Endothelial cell of umbilical vein (primary cell): ENCODE data around the gene ETV6. TPM values are rescaled to one million over a fixed set of nuclear protein-coding genes. Genes with fewer than 3 reads are reported as not detected.

ENCODE experiments used
- BruUV-seq: library from RNA; stranded (reverse); fragments of 400-500 nt; replicated peaks from 2 replicates; lab custom pipeline; 2021; lab: Mats Ljungman, UMichigan
- CTCF ChIA-PET: fragments of 300-600, 350-600 bp; sonication (Branson Sonifier 250); formaldehyde crosslinking; loops from one replicate; lab custom pipeline; 2021; ENCODE audit warnings: antibody characterized with exemption, inconsistent platforms; lab: Charles Lee
- POLR2A ChIA-PET: fragments of 300-600, 350-600 bp; sonication (Branson Sonifier 250); formaldehyde crosslinking; loops from one replicate; lab custom pipeline; 2021; ENCODE audit warnings: antibody characterized with exemption, inconsistent platforms; lab: Charles Lee
- DNase-seq: peaks from one replicate; pipeline ENCODE4 v3.0.0-alpha.2; 2011; ENCODE audit warnings: low read depth, low spot score
- FAIRE-seq: peaks from 2 replicates; lab custom pipeline; 2011; peaks lifted over from hg19 to GRCh38; lab: Jason Lieb, UNC
- H2AFZ ChIP-seq: 2 replicates; pipeline ENCODE4 v1.6.0; 2012; ENCODE audit warnings: low read depth, low read length, control low read depth, inconsistent platforms
- H3K27ac ChIP-seq: 2 replicates; pipeline ENCODE4 v1.5.1; 2011; ENCODE audit warnings: low read depth, mild to moderate bottlenecking, control low read depth, low read length, moderate library complexity; ENCODE audit not compliant: insufficient read depth
- H3K27me3 ChIP-seq, 2 experiments: 2 replicates each; pipeline versions ENCODE4 v1.6.0 to v1.6.1; 2011; ENCODE audit warnings: low read length in 2 of 2, mixed read lengths in 1 of 2; ENCODE audit not compliant: control insufficient read depth in 2 of 2, insufficient read depth in 2 of 2
- H3K36me3 ChIP-seq, 2 experiments: 2 replicates in 1 of 2; 3 replicates in 1 of 2; pipeline ENCODE4 v1.5.1; 2011; ENCODE audit warnings: low read length in 2 of 2, mild to moderate bottlenecking in 1 of 2, moderate library complexity in 1 of 2; ENCODE audit not compliant: control insufficient read depth in 2 of 2, insufficient read depth in 2 of 2; ENCODE audit errors: extremely low read depth in 1 of 2
- H3K4me1 ChIP-seq: 3 replicates; pipeline ENCODE4 v1.5.1; 2011; ENCODE audit warnings: mild to moderate bottlenecking, low read length; ENCODE audit not compliant: control insufficient read depth, insufficient read depth; ENCODE audit errors: extremely low read depth
- H3K4me2 ChIP-seq: 2 replicates; pipeline ENCODE4 v1.6.1; 2011; ENCODE audit warnings: low read length, control low read depth, mixed read lengths; ENCODE audit not compliant: insufficient read depth
- H3K4me3 ChIP-seq, 3 experiments: fragments of 200-600 bp in 1 of 3; sonication (generic), shearing (Covaris generic) in 1 of 3; replicated peaks in 1 of 3; 2 replicates each; pipeline ENCODE4 v1.5.1; 2011 to 2016; ENCODE audit warnings: control low read depth in 3 of 3, low read length in 3 of 3, mild to moderate bottlenecking in 2 of 3, inconsistent platforms in 1 of 3, low read depth in 1 of 3, moderate library complexity in 1 of 3; ENCODE audit not compliant: insufficient read depth in 1 of 3
- H3K79me2 ChIP-seq: 2 replicates; pipeline ENCODE4 v1.6.0; 2012; ENCODE audit warnings: low read length, inconsistent platforms; ENCODE audit not compliant: control insufficient read depth, insufficient read depth
- H3K9ac ChIP-seq: replicated peaks from 2 replicates; pipeline ENCODE3; 2011; ENCODE audit warnings: low read length, control low read depth; ENCODE audit not compliant: insufficient read depth; ENCODE audit errors: extremely low read depth
- H3K9me1 ChIP-seq: replicated peaks from 3 replicates; pipeline ENCODE4 v1.6.0; 2011; ENCODE audit warnings: mild to moderate bottlenecking, low read length; ENCODE audit not compliant: control insufficient read depth, insufficient read depth; ENCODE audit errors: extremely low read depth
- H3K9me3 ChIP-seq: replicated peaks from 2 replicates; pipeline ENCODE4 v1.5.1; 2012; ENCODE audit warnings: low read length, inconsistent platforms; ENCODE audit not compliant: control insufficient read depth, insufficient read depth
- H4K20me1 ChIP-seq: replicated peaks from 2 replicates; pipeline ENCODE3; 2011; ENCODE audit warnings: mild to moderate bottlenecking, low read length; ENCODE audit not compliant: control insufficient read depth, insufficient read depth; ENCODE audit errors: extremely low read depth
- CTCF ChIP-seq, 2 donors: IDR thresholded peaks; 1 replicate in 1 of 2; 2 replicates in 1 of 2; pipeline ENCODE4 v1.5.1; 2011; ENCODE audit warnings: low read length in 2 of 2, mild to moderate bottlenecking in 2 of 2, moderate library complexity in 2 of 2, control low read depth in 1 of 2, inconsistent platforms in 1 of 2, low read depth in 1 of 2; ENCODE audit not compliant: insufficient read depth in 1 of 2; ENCODE audit errors: extremely low read depth in 1 of 2
- EZH2 ChIP-seq: IDR thresholded peaks from 2 replicates; pipeline ENCODE4 v1.6.1; 2012; ENCODE audit warnings: borderline replicate concordance, low read depth, mild to moderate bottlenecking, moderate library complexity, low read length, inconsistent platforms; ENCODE audit not compliant: severe bottlenecking
- FOS ChIP-seq: IDR thresholded peaks from 2 replicates; pipeline ENCODE4 v1.6.1; 2011; ENCODE audit warnings: mild to moderate bottlenecking, low read length, moderate library complexity, borderline replicate concordance; ENCODE audit not compliant: insufficient read depth
- GATA2 ChIP-seq: IDR thresholded peaks from 2 replicates; pipeline ENCODE4 v1.7.0; 2011; ENCODE audit warnings: low read depth, mild to moderate bottlenecking, moderate library complexity, mixed read lengths, low read length; ENCODE audit not compliant: insufficient read length, insufficient read depth
- JUN ChIP-seq: IDR thresholded peaks from 2 replicates; pipeline ENCODE4 v1.6.1; 2011; ENCODE audit warnings: borderline replicate concordance, low read depth; ENCODE audit not compliant: insufficient read length, insufficient read depth
- MAX ChIP-seq: IDR thresholded peaks from 2 replicates; pipeline ENCODE4 v1.6.1; 2011; ENCODE audit not compliant: insufficient read depth, insufficient read length
- MYC ChIP-seq: IDR thresholded peaks from one replicate; pipeline ENCODE4 v1.6.1; 2011; ENCODE audit warnings: mild to moderate bottlenecking, low read depth, low read length
- POLR2A ChIP-seq: IDR thresholded peaks from 2 replicates; pipeline ENCODE4 v1.6.1; 2012; ENCODE audit warnings: low read depth, mild to moderate bottlenecking, control low read depth, low read length
- POLR2AphosphoS5 ChIP-seq: IDR thresholded peaks from 2 replicates; pipeline ENCODE4 v1.6.1; 2012; ENCODE audit warnings: low read depth, mild to moderate bottlenecking, control low read depth, low read length, moderate library complexity; ENCODE audit not compliant: insufficient read depth
- dilution Hi-C: fragments of 300-500 bp; cut with MboI; formaldehyde crosslinking; loops from one replicate; pipeline ENCODE4 v1.15.0; 2019; ENCODE audit warnings: low sequenced_read_pairs; ENCODE audit not compliant: extremely low pct_ligation_motif_present
- intact Hi-C: fragments of 100-400 bp; cut with micrococcal nuclease; formaldehyde crosslinking; loops from one replicate; pipeline ENCODE4 v1.10.0; 2022
- polyA plus RNA-seq, 4 experiments: library from polyadenylated mRNA; depleted of rRNA in 3 of 4; stranded (reverse) in 3 of 4; unstranded in 1 of 4; fragments of >200 nt; gene quantifications; 2 replicates each; pipeline versions ENCODE4 v1.2.1 to v1.2.3, GENCODE V29; 2011 to 2012; ENCODE audit warnings: missing spikeins in 1 of 4
- total RNA-seq: library from RNA; stranded (reverse); gene quantifications from 2 replicates; pipeline ENCODE4 v1.2.3, GENCODE V29; 2021

The ETV6 gene
- total and polyA plus RNA-seq, 2 donors (not counting 3 experiments of a cell fraction or from before 2014, with no cell fraction given): 15.9 to 57.1 TPM

GRCh38 chr12:11861155-11861863 is 211.8 kb downstream of the ETV6 start:
- CTCF ChIA-PET: no interaction called here

GRCh38 chr12:11861864-11862600 is 212.6 kb downstream of the ETV6 start:
- Histone ChIP-seq H2AFZ (no peak overlapping the region), H3K4me3 (no peak overlapping the region), H3K9ac (peak overlapping the region; percentile 82), H3K9me3 (no peaks in the 10 kb centered on the region), H3K79me2 (peaks cover 7% of the 10 kb centered on the region), H3K36me3 (peaks cover 3 to 8% of the 10 kb centered on the region in 2 experiments), H3K9me1 (no peaks in the 10 kb centered on the region), H3K4me1 (peaks cover 42% of the 10 kb centered on the region), H3K27me3 (no peaks in the 10 kb centered on the region), H4K20me1 (no peaks in the 10 kb centered on the region), H3K27ac (peak overlapping the region; percentile 98), H3K4me2 (peak overlapping the region; percentile 83)
- no peak for DNase-seq
- TF ChIP-seq FOS (no peak), EZH2 (no peak), JUN (no peak), POLR2AphosphoS5 (no peak), MAX (no peak), MYC (no peak), CTCF (IDR thresholded peaks at IDR 0.05; ENCODE audit: extremely low read depth in 1 of 2, insufficient read depth in 1 of 2, low read depth in 1 of 2, low read length in 2 of 2) (no peak), GATA2 (no peak), POLR2A (no peak)
- dilution Hi-C loops: no loop called here
- FAIRE-seq: no peak
- no TSS peak for BruUV-seq
- intact Hi-C loops: loop anchor here (5.0 kb wide), 1 partner anchor 145 kb away; no protein-coding TSS in a partner anchor
- POLR2A ChIA-PET: no interaction called here
- CTCF ChIA-PET: interaction anchor here (1.0 to 2.5 kb wide), 2 partner anchors 28 to 171 kb away, joined by 4 to 9 read pairs; no protein-coding TSS in a partner anchor

More at GRCh38 chr12:11861155-11861863, 211.8 kb downstream of the ETV6 start:
- Histone ChIP-seq H3K9ac (no peak overlapping the region), H3K27ac (peak overlapping the region; percentile 98), H3K36me3 (peaks cover 3 to 11% of the 10 kb centered on the region in 2 experiments), H3K9me3 (no peaks in the 10 kb centered on the region), H3K4me2 (no peak overlapping the region), H4K20me1 (no peaks in the 10 kb centered on the region), H3K4me3 (no peak overlapping the region), H2AFZ (no peak overlapping the region), H3K79me2 (peaks cover under 1% of the 10 kb centered on the region), H3K9me1 (no peaks in the 10 kb centered on the region), H3K4me1 (peaks cover 42% of the 10 kb centered on the region), H3K27me3 (no peaks in the 10 kb centered on the region)
- no TSS peak for BruUV-seq
- intact Hi-C loops: loop anchor here (5.0 kb wide), 1 partner anchor 144 kb away; no protein-coding TSS in a partner anchor
- dilution Hi-C loops: no loop called here
- DNase-seq (no peak), FAIRE-seq (peak; percentile 28)
- TF ChIP-seq GATA2 (peak; percentile 91), POLR2AphosphoS5 (no peak), FOS (no peak)
- POLR2A ChIA-PET: no interaction called here
